Naive B cell (primary cell): ENCODE data around the gene CYBB. TPM values are rescaled to one million over a fixed set of nuclear protein-coding genes. Genes with fewer than 3 reads are reported as not detected.

ENCODE experiments used
- ATAC-seq, 2 donors: fragments of 150-1000 bp; cut with Tn5 transposase; 2 replicates each; pipeline ENCODE4 v1.10.0; 2021; ENCODE audit warnings: low read depth in 2 of 2, mild to moderate bottlenecking in 2 of 2, moderate library complexity in 2 of 2
- DNase-seq: peaks from one replicate; pipeline ENCODE4 v3.0.0; 2022
- H3K27ac Mint-ChIP-seq, 6 donors: one replicate each; pipeline ENCODE4 v1.8.0; 2020 to 2022; ENCODE audit warnings: mild to moderate bottlenecking in 6 of 6, mixed read lengths in 6 of 6, moderate library complexity in 5 of 6, inconsistent platforms in 2 of 6
- H3K27me3 Mint-ChIP-seq, 3 donors: one replicate each; pipeline ENCODE4 v1.8.0; 2021 to 2022; ENCODE audit warnings: mixed read lengths in 3 of 3, mild to moderate bottlenecking in 1 of 3
- H3K36me3 Mint-ChIP-seq, 2 donors: one replicate each; pipeline ENCODE4 v1.8.0; 2020 to 2022; ENCODE audit warnings: mixed read lengths in 2 of 2, inconsistent platforms in 1 of 2, mild to moderate bottlenecking in 1 of 2
- H3K4me1 Mint-ChIP-seq, 3 donors: one replicate each; pipeline ENCODE4 v1.8.0; 2020 to 2022; ENCODE audit warnings: mixed read lengths in 3 of 3, inconsistent platforms in 1 of 3, mild to moderate bottlenecking in 1 of 3, moderate library complexity in 1 of 3
- H3K4me3 Mint-ChIP-seq, 8 donors: one replicate each; pipeline ENCODE4 v1.8.0; 2020 to 2022; ENCODE audit warnings: mild to moderate bottlenecking in 8 of 8, mixed read lengths in 8 of 8, moderate library complexity in 8 of 8, inconsistent platforms in 2 of 8
- H3K9me3 Mint-ChIP-seq, 7 donors: one replicate each; pipeline ENCODE4 v1.8.0; 2020 to 2022; ENCODE audit warnings: mixed read lengths in 7 of 7, mild to moderate bottlenecking in 5 of 7, inconsistent platforms in 2 of 7, moderate library complexity in 1 of 7
- polyA plus RNA-seq, 6 donors: library from polyadenylated mRNA; unstranded; fragments of 300-500 nt; fragmentation: Illumina TruSeq; gene quantifications; one replicate each; pipeline ENCODE4 v1.2.3, GENCODE V29; 2021; ENCODE audit warnings: low read depth in 6 of 6

Gene CYBB
- polyA plus RNA-seq, 6 donors from 2014 or later: 81.2 to 182 (median 161) TPM

GRCh38 chrX:37796310-37796709 lies 16.5 kb downstream of the CYBB start:
- H3K4me3 Mint-ChIP-seq: peak overlapping the region; percentile 32 to 87 (median 76)

GRCh38 chrX:37796805-37797204 lies 16.9 kb downstream of the CYBB start:
- Mint-ChIP-seq H3K27me3 (no peaks in the 10 kb centered on the region), H3K4me1 (peaks cover 15 to 56% (median 44%) of the 10 kb centered on the region in 3 donors), H3K36me3 (peaks cover 31 to 35% of the 10 kb centered on the region in 2 donors), H3K27ac (peak overlapping the region in 5 of 6 donors; percentile 71 to 93 (median 83)), H3K9me3 (no peaks in the 10 kb centered on the region), H3K4me3 (peak overlapping the region in 7 of 8 donors; percentile 52 to 87 (median 77))
- DNase-seq (peak; percentile 74), ATAC-seq (peak; percentile 97)

More at GRCh38 chrX:37796310-37796709, 16.5 kb downstream of the CYBB start:
- H3K36me3 Mint-ChIP-seq: peaks cover 29 to 32% of the 10 kb centered on the region in 2 donors
- no peaks in the 10 kb centered on the region for H3K27me3 Mint-ChIP-seq
- no peaks in the 10 kb centered on the region for H3K9me3 Mint-ChIP-seq
- ATAC-seq (no peak), DNase-seq (no peak)
- H3K4me1 Mint-ChIP-seq: peaks cover 15 to 53% (median 42%) of the 10 kb centered on the region in 3 donors
- peak overlapping the region in 5 of 6 donors; percentile 71 to 91 (median 79) for H3K27ac Mint-ChIP-seq

GRCh38 chrX:37799936-37800335 lies 20.1 kb downstream of the CYBB start:
- Mint-ChIP-seq H3K4me1 (peaks cover 7 to 44% (median 33%) of the 10 kb centered on the region in 3 donors), H3K4me3 (no peak overlapping the region), H3K27ac (peak overlapping the region in 2 of 6 donors; percentile 43 to 83), H3K36me3 (peaks cover 12 to 30% of the 10 kb centered on the region in 2 donors), H3K27me3 (no peaks in the 10 kb centered on the region), H3K9me3 (no peaks in the 10 kb centered on the region)
- ATAC-seq: no peak
- no peak for DNase-seq

GRCh38 chrX:37800717-37801116 lies 20.9 kb downstream of the CYBB start:
- no peak for ATAC-seq
- Mint-ChIP-seq H3K4me1 (peaks cover 0 to 38% (median 25%) of the 10 kb centered on the region in 3 donors), H3K4me3 (no peak overlapping the region), H3K27ac (peak overlapping the region in 1 of 6 donors; percentile 50), H3K9me3 (no peaks in the 10 kb centered on the region), H3K27me3 (no peaks in the 10 kb centered on the region), H3K36me3 (peaks cover 12 to 22% of the 10 kb centered on the region in 2 donors)
- no peak for DNase-seq

GRCh38 chrX:37802028-37802427 lies 22.2 kb downstream of the CYBB start:
- no peaks in the 10 kb centered on the region for H3K27me3 Mint-ChIP-seq

GRCh38 chrX:37803057-37803456 lies 23.2 kb downstream of the CYBB start:
- peaks cover 0 to 2% (median 0%) of the 10 kb centered on the region in 7 donors for H3K9me3 Mint-ChIP-seq
- no peak for ATAC-seq
- DNase-seq: no peak
- peaks cover 12 to 15% of the 10 kb centered on the region in 2 donors for H3K36me3 Mint-ChIP-seq
- peak overlapping the region in 3 of 6 donors; percentile 39 to 81 (median 44) for H3K27ac Mint-ChIP-seq
- H3K4me1 Mint-ChIP-seq: peaks cover 10 to 19% (median 10%) of the 10 kb centered on the region in 3 donors
- no peaks in the 10 kb centered on the region for H3K27me3 Mint-ChIP-seq
- H3K4me3 Mint-ChIP-seq: no peak overlapping the region

More at GRCh38 chrX:37802028-37802427, 22.2 kb downstream of the CYBB start:
- Mint-ChIP-seq H3K4me1 (peaks cover 6 to 25% (median 14%) of the 10 kb centered on the region in 3 donors), H3K9me3 (no peaks in the 10 kb centered on the region), H3K36me3 (peaks cover 12 to 15% of the 10 kb centered on the region in 2 donors), H3K27ac (peak overlapping the region in 1 of 6 donors; percentile 16), H3K4me3 (peak overlapping the region in 1 of 8 donors; percentile 42)
- DNase-seq (no peak), ATAC-seq (no peak)

GRCh38 chrX:37809970-37810369 lies 30.1 kb downstream of the CYBB start:
- Mint-ChIP-seq H3K36me3 (peaks cover 6 to 20% of the 10 kb centered on the region in 2 donors), H3K9me3 (peaks cover 0 to 3% (median 0%) of the 10 kb centered on the region in 7 donors), H3K4me3 (no peak overlapping the region), H3K27me3 (no peaks in the 10 kb centered on the region), H3K27ac (peak overlapping the region in 1 of 6 donors; percentile 9), H3K4me1 (peaks cover 36 to 44% (median 37%) of the 10 kb centered on the region in 3 donors)
- DNase-seq: no peak
- ATAC-seq: no peak

- H3K4me3 Mint-ChIP-seq: peak overlapping the region in 5 of 8 donors; percentile 1 to 77 (median 7)
- ATAC-seq (no peak), DNase-seq (no peak)
- H3K27me3 Mint-ChIP-seq: no peaks in the 10 kb centered on the region
- peaks cover 0 to 8% (median 0%) of the 10 kb centered on the region in 7 donors for H3K9me3 Mint-ChIP-seq
- peaks cover 6 to 20% of the 10 kb centered on the region in 2 donors for H3K36me3 Mint-ChIP-seq
- peak overlapping the region in 5 of 6 donors; percentile 31 to 86 (median 52) for H3K27ac Mint-ChIP-seq
- H3K4me1 Mint-ChIP-seq: peaks cover 48 to 64% (median 57%) of the 10 kb centered on the region in 3 donors
Measured at GRCh38 chrX:37812110-37812509, 32.3 kb downstream of the CYBB start.

- ATAC-seq (no peak), DNase-seq (no peak)
- H3K4me1 Mint-ChIP-seq: peaks cover 51 to 75% (median 67%) of the 10 kb centered on the region in 3 donors
- no peaks in the 10 kb centered on the region for H3K27me3 Mint-ChIP-seq
- peaks cover 6 to 20% of the 10 kb centered on the region in 2 donors for H3K36me3 Mint-ChIP-seq
- peak overlapping the region in 5 of 6 donors; percentile 31 to 82 (median 58) for H3K27ac Mint-ChIP-seq
- H3K9me3 Mint-ChIP-seq: peaks cover 0 to 5% (median 0%) of the 10 kb centered on the region in 7 donors
- H3K4me3 Mint-ChIP-seq: peak overlapping the region in 3 of 8 donors; percentile 4 to 47 (median 17)
Measured at GRCh38 chrX:37813570-37813969, 33.7 kb downstream of the CYBB start.

- no peak for DNase-seq
- H3K9me3 Mint-ChIP-seq: peaks cover 0 to 5% (median 0%) of the 10 kb centered on the region in 7 donors
- peaks cover 52 to 89% (median 68%) of the 10 kb centered on the region in 3 donors for H3K4me1 Mint-ChIP-seq
- no peak for ATAC-seq
- H3K27me3 Mint-ChIP-seq: no peaks in the 10 kb centered on the region
- peak overlapping the region in 4 of 6 donors; percentile 18 to 97 (median 46) for H3K27ac Mint-ChIP-seq
- peaks cover 6 to 9% of the 10 kb centered on the region in 2 donors for H3K36me3 Mint-ChIP-seq
- H3K4me3 Mint-ChIP-seq: peak overlapping the region in 5 of 8 donors; percentile 42 to 72 (median 59)
Measured at GRCh38 chrX:37815366-37815765, 35.5 kb downstream of the CYBB start.

GRCh38 chrX:37816766-37817165 lies 36.9 kb downstream of the CYBB start:
- H3K4me3 Mint-ChIP-seq: peak overlapping the region; percentile 35 to 82 (median 73)
- peak; percentile 8 to 17 for ATAC-seq

GRCh38 chrX:37817176-37817575 lies 37.3 kb downstream of the CYBB start:
- Mint-ChIP-seq H3K27me3 (no peaks in the 10 kb centered on the region), H3K36me3 (no peaks in the 10 kb centered on the region), H3K9me3 (peaks cover 0 to 5% (median 0%) of the 10 kb centered on the region in 7 donors), H3K27ac (peak overlapping the region; percentile 34 to 97 (median 84)), H3K4me1 (peaks cover 53 to 84% (median 58%) of the 10 kb centered on the region in 3 donors), H3K4me3 (peak overlapping the region; percentile 53 to 87 (median 73))
- ATAC-seq (no peak), DNase-seq (no peak)

More at GRCh38 chrX:37816766-37817165, 36.9 kb downstream of the CYBB start:
- H3K4me1 Mint-ChIP-seq: peaks cover 56 to 85% (median 62%) of the 10 kb centered on the region in 3 donors
- no peaks in the 10 kb centered on the region for H3K27me3 Mint-ChIP-seq
- no peak for DNase-seq
- H3K36me3 Mint-ChIP-seq: no peaks in the 10 kb centered on the region
- H3K9me3 Mint-ChIP-seq: peaks cover 0 to 5% (median 0%) of the 10 kb centered on the region in 7 donors
- H3K27ac Mint-ChIP-seq: peak overlapping the region; percentile 34 to 97 (median 92)

GRCh38 chrX:37817579-37817978 lies 37.7 kb downstream of the CYBB start:
- ATAC-seq: peak; percentile 37 to 46
- peak overlapping the region; percentile 53 to 87 (median 73) for H3K4me3 Mint-ChIP-seq

GRCh38 chrX:37818031-37818430 lies 38.2 kb downstream of the CYBB start:
- H3K27me3 Mint-ChIP-seq: no peaks in the 10 kb centered on the region
- H3K36me3 Mint-ChIP-seq: no peaks in the 10 kb centered on the region
- peak overlapping the region; percentile 64 to 86 (median 73) for H3K4me3 Mint-ChIP-seq
- peaks cover 55 to 79% (median 60%) of the 10 kb centered on the region in 3 donors for H3K4me1 Mint-ChIP-seq
- ATAC-seq: peak; percentile 87
- peaks cover 0 to 5% (median 0%) of the 10 kb centered on the region in 7 donors for H3K9me3 Mint-ChIP-seq
- peak overlapping the region; percentile 92 to 98 (median 96) for H3K27ac Mint-ChIP-seq
- DNase-seq: peak; percentile 61

More at GRCh38 chrX:37817579-37817978, 37.7 kb downstream of the CYBB start:
- Mint-ChIP-seq H3K36me3 (no peaks in the 10 kb centered on the region), H3K4me1 (peaks cover 53 to 81% (median 58%) of the 10 kb centered on the region in 3 donors), H3K27ac (peak overlapping the region; percentile 78 to 97 (median 91)), H3K9me3 (peaks cover 0 to 5% (median 0%) of the 10 kb centered on the region in 7 donors), H3K27me3 (no peaks in the 10 kb centered on the region)
- DNase-seq: no peak
